GM18499 (cell line): Measurements from ENCODE around the gene GAS2L3.
A peak's percentile ranks its signal among the peaks of the same experiment; 100 is the strongest.
"Not testable (repeated sequence)": the region's sequence is repeated elsewhere in the genome, so short reads cannot be mapped to it uniquely, and the experiment has no call there.

Source experiments
- ATAC-seq: cut with Tn5 transposase; IDR thresholded peaks from one replicate; pipeline ENCODE4 v1.9.1; 2021; ENCODE audit warnings: moderate number of reproducible peaks; ENCODE audit not compliant: insufficient read depth, unreplicated experiment

GAS2L3 gene

GRCh38 chr12:100573292-100574186, at the start of gene GAS2L3:
Gene GAS2L3 (plus strand): TSS chr12:100573684. CDS start chr12:100594905, 21,221 bp downstream.
- ATAC-seq = peak; percentile 78

GRCh38 chr12:100528034-100528433, 45.5 kb upstream of the GAS2L3 start:
- ATAC-seq = no peak

DNA sequence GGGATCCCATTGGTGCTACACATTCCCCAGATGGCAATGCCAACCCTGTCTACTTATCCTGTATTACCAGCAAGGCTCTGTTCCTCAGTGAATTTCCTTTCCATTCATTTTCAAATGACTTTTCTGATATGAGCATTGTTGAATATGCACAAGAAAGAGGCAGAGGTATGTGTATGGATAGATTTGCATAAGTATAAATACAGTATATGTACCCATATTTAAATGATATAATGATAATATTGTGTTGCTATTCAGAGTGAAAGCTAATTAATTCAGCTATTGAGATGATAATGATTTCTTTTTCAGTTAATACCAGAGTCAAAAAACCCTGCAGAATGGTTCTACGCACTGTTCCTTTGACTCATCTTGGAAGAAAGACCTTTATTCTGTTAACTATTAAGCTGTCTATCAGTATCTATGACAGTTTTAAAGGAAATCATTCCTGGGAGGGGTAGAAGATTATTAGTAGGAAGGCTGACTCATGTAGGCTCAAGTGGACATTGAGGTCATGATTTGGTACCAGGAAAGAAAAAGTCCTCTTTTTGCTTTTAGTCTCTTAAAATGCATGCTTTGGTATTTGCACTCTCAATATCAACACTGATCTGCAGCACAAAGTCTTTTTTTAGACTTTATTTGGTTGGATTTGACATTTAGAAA, 44.9 kb upstream of the GAS2L3 start:
- ATAC-seq = no peak

- no peak for ATAC-seq
Measured at GRCh38 chr12:100529756-100530350, 43.6 kb upstream of the GAS2L3 start.

- ATAC-seq = no peak
Measured at GRCh38 chr12:100533376-100533775, 40.1 kb upstream of the GAS2L3 start.

DNA sequence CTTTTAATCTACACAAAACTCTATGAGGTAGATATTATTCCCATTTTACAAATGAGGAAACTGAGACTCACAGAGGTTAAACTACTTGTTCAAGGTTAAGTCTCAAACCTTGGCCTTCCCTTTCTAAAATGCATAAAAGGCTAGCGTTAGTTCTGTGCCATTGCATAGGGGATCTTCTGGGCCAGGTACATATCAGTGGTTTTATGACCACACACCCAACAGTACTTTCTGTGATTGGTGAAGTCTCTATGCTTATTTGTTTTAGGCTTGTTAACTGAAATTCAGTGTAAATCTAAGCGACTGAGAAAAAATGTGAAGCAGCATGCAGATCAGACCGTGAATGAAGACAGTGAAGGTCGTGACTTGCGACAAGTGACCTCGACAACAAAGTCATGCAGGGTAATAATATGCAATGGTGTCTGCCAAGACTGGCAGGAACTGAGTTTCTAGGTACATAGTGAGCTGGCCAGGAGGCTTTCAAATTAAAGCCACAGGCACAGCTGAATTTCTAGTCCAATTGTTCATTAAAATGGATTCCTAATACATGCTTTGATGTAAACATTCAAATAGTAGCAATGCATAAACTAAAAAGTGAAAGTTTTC, 38.8 kb upstream of the GAS2L3 start:
- ATAC-seq = no peak

- no peak for ATAC-seq
Measured at GRCh38 chr12:100539202-100539601, 34.3 kb upstream of the GAS2L3 start.

DNA sequence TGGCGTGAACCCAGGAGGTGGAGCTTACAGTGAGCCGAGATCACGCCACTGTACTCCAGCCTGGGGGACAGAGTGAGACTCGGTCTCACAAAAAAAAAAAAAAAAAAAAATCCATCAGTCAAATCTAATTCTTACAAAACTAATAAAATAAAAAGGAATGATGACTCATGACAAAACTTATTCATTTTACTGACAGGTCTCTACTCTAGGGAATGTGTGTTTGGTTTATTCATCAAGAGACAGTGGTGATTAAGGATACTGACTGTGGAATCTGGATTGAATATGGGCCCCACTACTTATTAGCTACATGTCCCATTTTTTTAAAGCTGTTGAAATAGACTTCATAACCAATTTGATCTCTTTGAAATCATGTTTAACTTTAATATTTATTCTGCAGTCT, 29.3 kb upstream of the GAS2L3 start:
- no peak for ATAC-seq

DNA sequence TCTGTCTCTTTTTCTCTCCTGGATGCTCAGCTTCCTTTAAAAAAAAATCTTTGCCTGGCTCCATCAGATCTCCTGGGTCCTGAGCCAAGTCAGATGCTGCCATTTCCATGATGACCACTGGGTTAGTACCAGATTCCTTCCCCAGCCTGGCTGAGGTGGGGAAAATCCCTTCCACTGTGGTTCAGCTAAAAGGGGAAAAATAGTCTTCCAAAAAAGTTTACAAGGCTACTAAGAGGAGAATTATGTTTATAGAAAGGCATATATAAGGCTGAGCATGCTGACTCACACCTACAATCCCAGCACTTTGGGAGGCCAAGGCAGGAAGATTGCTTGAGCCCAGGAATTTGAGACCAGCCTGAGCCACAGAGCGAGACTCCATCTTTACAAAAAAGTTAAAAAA, 28.4 kb upstream of the GAS2L3 start:
- no peak for ATAC-seq

GRCh38 chr12:100553936-100554335, 19.5 kb upstream of the GAS2L3 start:
- ATAC-seq = no peak

DNA sequence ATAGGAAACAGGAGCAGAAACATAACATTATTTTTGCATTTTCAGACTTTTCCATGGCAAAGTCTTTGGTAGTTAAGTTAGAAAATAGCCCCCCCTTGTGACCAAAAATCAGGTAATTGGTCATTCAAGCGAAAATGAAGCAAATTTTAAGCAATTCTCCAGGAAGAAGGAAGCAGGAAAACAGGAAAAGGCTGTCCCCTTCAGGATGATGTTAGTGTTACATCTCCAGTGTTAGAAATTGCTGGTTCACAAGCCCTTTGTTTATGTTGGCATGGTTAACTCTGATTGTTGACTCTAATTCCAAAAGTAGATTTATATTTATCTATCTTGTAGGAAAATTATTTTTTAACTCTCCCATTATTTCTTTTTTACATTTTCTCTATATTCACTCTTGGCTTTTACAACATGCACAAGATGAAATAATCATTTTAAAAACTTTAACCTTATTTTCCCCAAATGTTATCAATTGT, 18.8 kb upstream of the GAS2L3 start:
- ATAC-seq = no peak

GRCh38 chr12:100555722-100556121, 17.8 kb upstream of the GAS2L3 start:
- ATAC-seq = no peak

DNA sequence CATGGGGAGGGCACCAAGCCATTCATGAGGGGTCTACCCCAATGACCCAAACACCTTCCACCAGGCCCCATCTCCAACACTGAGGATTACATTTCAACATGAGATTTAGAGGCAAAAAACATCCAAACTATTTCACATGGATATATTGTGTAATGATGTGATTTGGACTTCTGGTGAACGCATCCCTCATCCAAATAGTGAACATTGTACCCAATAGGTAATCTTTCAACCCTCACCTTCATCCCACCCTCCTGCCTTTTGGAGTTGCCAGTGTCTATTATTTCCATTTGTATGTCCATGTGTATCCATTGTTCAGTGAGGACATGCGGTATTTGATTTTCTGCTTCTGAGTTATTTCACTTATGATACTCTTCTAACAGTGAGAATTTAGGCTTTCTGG, 16.1 kb upstream of the GAS2L3 start:
- no peak for ATAC-seq

GRCh38 chr12:100559261-100559660, 14.2 kb upstream of the GAS2L3 start:
- ATAC-seq = not testable (repeated sequence)

GRCh38 chr12:100564090-100564489, 9.4 kb upstream of the GAS2L3 start:
- ATAC-seq = no peak

DNA sequence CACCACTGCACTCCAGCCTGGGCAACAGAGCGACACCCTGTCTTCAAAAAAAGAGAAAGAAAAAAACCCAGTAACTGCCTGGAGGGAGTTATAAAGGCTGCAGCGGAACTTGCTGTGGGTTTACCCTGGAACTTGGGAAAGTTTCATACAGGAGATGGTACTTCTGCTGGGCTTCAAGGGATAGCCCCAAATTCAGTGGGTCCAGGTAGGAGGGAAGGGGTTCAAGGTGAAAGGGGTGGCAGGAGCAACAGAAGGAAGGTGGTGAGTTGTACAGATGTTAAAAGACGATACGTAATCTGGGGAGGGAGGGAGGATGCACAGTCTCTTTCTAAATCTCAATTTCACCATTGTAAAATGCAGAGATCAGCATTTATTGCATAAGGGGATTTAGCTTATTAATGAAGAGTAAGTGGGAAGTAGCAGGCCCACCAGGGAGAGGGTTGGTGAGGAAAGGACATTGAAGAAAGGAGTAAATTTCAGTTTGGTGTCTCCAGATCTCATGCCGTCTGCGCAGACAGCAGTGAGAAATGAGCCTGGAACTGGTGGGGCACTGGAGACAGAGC, 8.5 kb upstream of the GAS2L3 start:
- ATAC-seq = no peak

DNA sequence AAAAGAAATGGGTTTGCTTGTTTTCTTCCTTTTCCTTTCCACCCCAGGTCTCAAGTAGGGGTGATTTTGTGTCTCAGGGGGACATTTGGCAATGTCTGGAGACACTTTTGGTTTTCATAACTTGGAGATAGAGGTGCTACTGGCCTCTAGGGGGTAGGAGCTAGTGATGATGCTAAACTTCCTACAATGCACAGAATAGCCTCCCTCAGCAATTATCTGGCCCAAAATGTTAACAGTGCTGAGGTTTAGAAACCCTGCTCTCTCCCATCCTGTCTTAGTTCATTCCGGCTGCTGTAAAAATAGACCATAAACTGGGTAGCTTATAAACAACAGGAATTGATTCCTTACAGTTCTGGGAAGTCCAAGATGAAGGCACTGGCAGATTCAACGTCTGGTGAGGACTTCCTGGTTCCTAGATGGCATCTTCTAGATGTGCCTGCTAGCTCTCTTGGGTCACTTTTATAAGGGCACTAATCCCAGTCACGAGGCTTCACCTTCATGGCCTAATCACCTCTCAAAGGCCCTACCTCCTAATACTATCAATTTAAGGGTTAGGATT, 7.4 kb upstream of the GAS2L3 start:
- ATAC-seq = no peak

GRCh38 chr12:100566887-100567637, 6.4 kb upstream of the GAS2L3 start:
- peak; percentile 92 for ATAC-seq

DNA sequence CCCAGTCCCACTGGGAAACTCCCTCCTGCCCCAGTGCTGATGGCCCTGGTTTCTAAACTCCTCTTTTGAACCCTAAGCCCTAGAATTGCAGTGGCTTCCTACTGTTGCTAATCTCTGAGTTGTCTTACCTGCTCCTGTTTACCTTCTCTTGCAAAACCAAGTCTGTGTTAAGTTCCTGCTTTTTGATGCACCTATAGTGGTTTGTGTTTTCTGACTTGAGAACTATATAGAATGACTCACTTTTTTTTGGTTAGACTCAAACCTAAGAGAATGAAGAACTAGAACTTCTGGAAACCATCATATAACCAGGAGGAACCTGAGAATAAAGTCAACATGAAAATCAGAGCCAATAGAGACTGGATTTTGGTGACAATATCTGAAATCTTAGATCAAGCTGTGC, 5.5 kb upstream of the GAS2L3 start:
- peak; percentile 25 for ATAC-seq
